Measurements from ENCODE around the gene TFEC.

TFEC gene

DNA sequence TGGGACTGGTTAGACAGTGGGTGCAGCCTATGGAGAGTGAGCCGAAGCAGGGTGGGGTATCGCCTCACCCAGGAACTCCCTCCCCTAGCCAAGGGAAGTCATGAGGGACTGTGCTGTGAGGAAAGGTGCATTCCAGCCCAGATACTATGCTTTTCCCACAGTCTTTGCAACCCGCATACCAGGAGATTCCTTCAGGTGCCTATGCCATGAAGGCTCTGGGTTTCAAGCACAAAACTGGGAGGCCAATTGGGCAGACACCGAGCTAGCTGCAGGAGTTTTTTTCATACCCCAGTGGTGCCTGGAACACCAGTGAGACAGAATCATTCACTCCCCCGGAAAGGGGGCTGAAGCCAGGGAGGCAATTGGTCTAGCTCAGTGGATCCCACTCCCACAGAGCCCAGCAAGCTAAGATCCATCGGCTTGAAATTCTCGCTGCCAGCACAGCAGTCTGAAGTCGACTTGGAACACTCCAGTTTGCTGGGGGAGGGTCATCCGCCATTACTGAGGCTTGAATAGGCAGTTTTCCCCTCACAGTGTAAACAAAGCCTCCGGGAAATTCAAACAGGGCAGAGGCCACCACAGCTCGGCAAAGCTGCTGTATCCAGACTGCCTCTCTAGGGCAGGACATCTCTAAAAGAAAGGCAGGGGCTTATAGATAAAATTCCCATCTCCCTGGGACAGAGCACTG is 141.4 kb downstream of the TFEC start:
- ChIA-PET CTCF (no interaction called here), POLR2A (no interaction called here)
- TF ChIP-seq, protein P1, sequence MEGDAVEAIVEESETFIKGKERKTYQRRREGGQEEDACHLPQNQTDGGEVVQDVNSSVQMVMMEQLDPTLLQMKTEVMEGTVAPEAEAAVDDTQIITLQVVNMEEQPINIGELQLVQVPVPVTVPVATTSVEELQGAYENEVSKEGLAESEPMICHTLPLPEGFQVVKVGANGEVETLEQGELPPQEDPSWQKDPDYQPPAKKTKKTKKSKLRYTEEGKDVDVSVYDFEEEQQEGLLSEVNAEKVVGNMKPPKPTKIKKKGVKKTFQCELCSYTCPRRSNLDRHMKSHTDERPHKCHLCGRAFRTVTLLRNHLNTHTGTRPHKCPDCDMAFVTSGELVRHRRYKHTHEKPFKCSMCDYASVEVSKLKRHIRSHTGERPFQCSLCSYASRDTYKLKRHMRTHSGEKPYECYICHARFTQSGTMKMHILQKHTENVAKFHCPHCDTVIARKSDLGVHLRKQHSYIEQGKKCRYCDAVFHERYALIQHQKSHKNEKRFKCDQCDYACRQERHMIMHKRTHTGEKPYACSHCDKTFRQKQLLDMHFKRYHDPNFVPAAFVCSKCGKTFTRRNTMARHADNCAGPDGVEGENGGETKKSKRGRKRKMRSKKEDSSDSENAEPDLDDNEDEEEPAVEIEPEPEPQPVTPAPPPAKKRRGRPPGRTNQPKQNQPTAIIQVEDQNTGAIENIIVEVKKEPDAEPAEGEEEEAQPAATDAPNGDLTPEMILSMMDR (IDR thresholded peaks at IDR 0.05; ENCODE audit: control extremely low read depth, extremely low read depth, low read depth, missing control alignments), result no peak
- DNase-seq (ENCODE audit: extremely low spot score), result no peak

DNA sequence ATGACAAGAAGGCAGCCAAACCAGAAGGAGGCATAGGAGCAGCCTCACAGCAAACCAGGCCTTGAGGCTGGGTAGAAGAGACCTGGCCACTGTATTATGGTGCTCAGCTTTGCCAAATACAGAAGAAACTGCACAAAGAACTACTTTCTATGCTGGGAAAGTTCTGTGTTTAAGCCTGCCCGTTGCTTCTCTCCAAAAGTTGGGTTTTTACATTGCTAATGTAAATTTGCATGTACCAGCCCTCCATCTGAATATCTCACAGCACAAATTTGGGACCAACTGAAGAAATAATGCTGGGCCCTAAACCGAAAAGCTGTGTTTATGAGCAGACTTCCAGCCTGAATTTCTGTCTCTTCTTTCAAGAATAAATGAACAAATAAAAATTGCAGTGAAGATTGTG is 145.0 kb downstream of the TFEC start:
- CTCF ChIA-PET, result no interaction called here
- no peak for DNase-seq (ENCODE audit: extremely low spot score)
- TF ChIP-seq, protein P1 (IDR thresholded peaks at IDR 0.05; ENCODE audit: control extremely low read depth, extremely low read depth, low read depth, missing control alignments), result no peak
- POLR2A ChIA-PET, result no interaction called here

All from GM10248 (cell line).